ENCODE measurements around the gene PRKN. TPM values are rescaled to one million over a fixed set of nuclear protein-coding genes. Genes with fewer than 3 reads are reported as not detected.

The PRKN gene
- total RNA-seq, 4 donors from 2014 or later: 6.3 to 11.9 (median 9.5) TPM

DNA sequence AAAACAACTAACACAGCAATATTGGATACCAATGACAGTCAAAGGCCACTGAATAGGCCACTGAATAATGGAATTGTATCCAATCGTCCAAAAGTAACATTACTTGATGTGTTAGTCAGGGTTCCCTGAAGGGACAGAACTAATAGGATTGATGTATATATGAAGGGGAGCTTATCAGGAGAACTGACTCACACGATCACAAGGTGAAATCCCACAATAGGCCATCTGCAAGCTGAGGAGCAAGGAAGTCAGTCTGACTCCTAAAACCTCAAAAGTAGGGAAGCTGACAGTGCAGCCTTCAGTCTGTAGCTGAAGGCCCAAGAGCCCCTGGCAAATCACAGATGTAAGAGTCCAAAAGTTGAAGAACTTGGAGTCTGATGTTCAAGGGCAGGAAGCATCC is 571.4 kb downstream of the PRKN start:
- no peak overlapping the region for H3K4me3 ChIP-seq (ENCODE audit: low read depth, poor library complexity, severe bottlenecking)
- DNase-seq (ENCODE audit: low spot score in 2 of 2): no peak
- 82% methylated on average over 2 of the region's 2 CpGs for WGBS, 2 donors
- TF ChIP-seq, protein P1, sequence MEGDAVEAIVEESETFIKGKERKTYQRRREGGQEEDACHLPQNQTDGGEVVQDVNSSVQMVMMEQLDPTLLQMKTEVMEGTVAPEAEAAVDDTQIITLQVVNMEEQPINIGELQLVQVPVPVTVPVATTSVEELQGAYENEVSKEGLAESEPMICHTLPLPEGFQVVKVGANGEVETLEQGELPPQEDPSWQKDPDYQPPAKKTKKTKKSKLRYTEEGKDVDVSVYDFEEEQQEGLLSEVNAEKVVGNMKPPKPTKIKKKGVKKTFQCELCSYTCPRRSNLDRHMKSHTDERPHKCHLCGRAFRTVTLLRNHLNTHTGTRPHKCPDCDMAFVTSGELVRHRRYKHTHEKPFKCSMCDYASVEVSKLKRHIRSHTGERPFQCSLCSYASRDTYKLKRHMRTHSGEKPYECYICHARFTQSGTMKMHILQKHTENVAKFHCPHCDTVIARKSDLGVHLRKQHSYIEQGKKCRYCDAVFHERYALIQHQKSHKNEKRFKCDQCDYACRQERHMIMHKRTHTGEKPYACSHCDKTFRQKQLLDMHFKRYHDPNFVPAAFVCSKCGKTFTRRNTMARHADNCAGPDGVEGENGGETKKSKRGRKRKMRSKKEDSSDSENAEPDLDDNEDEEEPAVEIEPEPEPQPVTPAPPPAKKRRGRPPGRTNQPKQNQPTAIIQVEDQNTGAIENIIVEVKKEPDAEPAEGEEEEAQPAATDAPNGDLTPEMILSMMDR (IDR thresholded peaks at IDR 0.05): no peak
- TF ChIP-seq POLR2A (IDR thresholded peaks at IDR 0.05): no peak
- intact Hi-C loops (cut with DNase I; ENCODE audit: low total_unique reads): no loop called here

DNA sequence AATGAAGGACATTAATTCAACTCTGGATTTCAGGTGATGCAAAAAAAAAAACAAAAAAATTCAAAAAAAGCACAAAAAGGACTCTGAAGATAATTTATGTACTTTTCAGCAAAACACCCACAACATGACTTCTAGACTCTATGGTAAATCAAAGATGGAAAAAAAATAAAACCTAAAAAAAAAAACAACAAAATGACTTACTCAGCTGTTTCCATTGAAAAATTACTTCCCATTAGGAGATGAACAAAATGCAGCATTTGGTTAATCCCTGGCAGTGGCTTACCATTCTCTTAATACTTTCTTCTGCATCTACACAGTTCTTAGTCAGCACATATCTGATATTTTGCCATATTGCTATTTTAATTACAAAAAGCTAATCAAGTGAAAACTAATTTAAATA is 572.6 kb downstream of the PRKN start:
- TF ChIP-seq, protein P1 (IDR thresholded peaks at IDR 0.05): no peak
- TF ChIP-seq POLR2A (IDR thresholded peaks at IDR 0.05): no peak
- no peak overlapping the region for H3K4me3 ChIP-seq (ENCODE audit: low read depth, poor library complexity, severe bottlenecking)
- intact Hi-C loops (cut with DNase I; ENCODE audit: low total_unique reads): no loop called here
- no peak for DNase-seq (ENCODE audit: low spot score in 2 of 2)

DNA sequence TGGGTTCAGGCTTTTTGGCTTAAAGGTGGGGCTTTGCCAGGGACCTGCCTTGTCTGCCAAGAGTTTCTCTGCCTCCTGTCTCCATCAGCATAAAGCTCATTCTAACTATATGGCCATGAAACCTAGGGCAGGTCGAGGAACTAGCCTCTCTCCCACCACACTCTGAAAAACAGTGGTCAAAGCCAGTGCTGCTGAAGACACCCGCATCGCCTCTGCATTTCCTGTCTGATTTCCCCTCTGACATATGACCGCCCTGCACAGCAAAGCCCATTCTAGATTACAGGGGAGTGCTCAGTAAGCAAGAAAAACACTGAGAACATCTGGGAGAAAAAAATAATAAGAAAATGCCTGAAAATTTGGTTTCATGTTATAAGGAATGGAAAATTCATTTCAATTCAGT is 573.6 kb downstream of the PRKN start:
- WGBS, 2 donors: 75 to 77% methylated on average over 4 of the region's 4 CpGs
- TF ChIP-seq POLR2A (IDR thresholded peaks at IDR 0.05): no peak
- TF ChIP-seq, protein P1 (IDR thresholded peaks at IDR 0.05): no peak
- intact Hi-C loops (cut with DNase I; ENCODE audit: low total_unique reads): no loop called here
- no peak for DNase-seq (ENCODE audit: low spot score in 2 of 2)
- H3K4me3 ChIP-seq (ENCODE audit: low read depth, poor library complexity, severe bottlenecking): no peak overlapping the region

DNA sequence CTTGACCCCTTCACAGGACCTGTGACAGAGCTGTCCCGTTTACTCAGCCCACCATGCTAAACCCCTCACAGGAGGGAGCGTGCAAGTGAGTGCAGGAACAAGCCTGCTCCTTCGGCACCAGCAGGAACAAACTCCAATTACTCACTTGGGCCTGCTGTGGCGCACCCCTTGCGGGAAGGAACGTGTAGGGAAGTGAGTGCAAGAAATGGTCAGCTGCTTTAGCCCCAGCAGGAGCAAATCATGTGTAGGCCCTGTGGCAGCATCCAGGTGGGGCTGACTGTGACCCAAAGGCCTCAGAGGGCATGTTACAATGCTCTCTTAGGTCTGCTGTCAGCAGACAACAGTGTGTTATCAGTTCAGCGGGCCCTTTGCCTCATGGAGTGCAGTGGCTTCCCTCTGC is 574.4 kb downstream of the PRKN start:
- intact Hi-C loops (cut with DNase I; ENCODE audit: low total_unique reads): no loop called here
- 90 to 94% methylated on average over 7 of the region's 7 CpGs for WGBS, 2 donors
- DNase-seq (ENCODE audit: low spot score in 2 of 2): no peak
- TF ChIP-seq POLR2A (IDR thresholded peaks at IDR 0.05): no peak
- no peak overlapping the region for H3K4me3 ChIP-seq (ENCODE audit: low read depth, poor library complexity, severe bottlenecking)

DNA sequence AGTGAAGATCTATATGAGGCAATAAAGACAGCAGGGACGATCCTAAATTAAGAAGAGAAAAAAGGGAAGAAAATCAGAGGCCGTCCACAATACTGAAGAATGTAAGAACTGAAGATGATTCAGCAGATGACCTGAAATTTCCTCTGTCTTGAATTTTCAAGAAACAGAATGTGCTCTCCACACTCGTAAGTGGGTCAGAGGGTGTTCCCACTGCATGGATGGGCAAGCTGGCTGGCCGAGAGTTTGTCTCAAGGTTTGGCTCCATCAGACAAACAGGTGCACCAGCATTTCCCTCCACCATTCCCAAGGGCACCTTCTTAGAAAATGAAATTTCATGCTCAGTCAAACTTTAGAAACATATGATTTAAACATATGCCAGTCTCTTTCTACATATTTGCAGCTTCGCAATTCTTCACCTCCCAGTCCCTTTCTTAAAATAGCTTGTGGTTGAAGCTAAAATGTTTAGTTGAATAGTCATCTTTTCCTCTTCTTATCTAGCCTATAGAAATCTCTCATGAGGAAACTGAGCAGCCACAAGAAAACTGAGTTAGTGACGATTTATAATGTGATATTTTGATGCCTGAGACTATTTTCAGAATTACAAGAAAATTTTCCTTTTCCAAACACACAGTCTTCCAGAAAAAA is 576.4 kb downstream of the PRKN start:
- WGBS, 2 donors: 57 to 65% methylated on average over 6 of the region's 6 CpGs
- H3K4me3 ChIP-seq (ENCODE audit: low read depth, poor library complexity, severe bottlenecking): no peak overlapping the region
- intact Hi-C loops (cut with DNase I; ENCODE audit: low total_unique reads): no loop called here
- no peak for DNase-seq (ENCODE audit: low spot score in 2 of 2)
- TF ChIP-seq, protein P1 (IDR thresholded peaks at IDR 0.05): no peak
- no peak for TF ChIP-seq POLR2A (IDR thresholded peaks at IDR 0.05)

DNA sequence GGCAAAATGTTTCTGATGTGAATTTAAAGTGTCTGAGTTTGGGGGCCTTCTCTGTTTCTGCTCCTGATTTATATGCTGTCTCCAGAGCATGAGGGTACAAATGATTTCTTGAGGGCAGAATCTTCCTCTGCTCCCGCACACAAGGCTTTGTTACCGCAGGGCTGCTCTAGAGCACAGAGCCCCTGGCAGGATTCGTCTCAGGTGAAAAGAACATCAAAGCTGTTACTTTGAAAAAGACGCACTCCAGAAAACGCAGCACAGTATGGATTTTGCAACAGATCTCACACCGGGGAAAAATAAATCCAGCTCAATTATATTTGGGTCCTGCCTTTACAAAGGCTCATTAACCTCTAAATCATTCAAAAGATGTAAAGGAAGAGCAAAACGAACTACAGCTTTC is 577.3 kb downstream of the PRKN start:
- intact Hi-C loops (cut with DNase I; ENCODE audit: low total_unique reads): no loop called here
- no peak overlapping the region for H3K4me3 ChIP-seq (ENCODE audit: low read depth, poor library complexity, severe bottlenecking)
- TF ChIP-seq, protein P1 (IDR thresholded peaks at IDR 0.05): no peak
- TF ChIP-seq POLR2A (IDR thresholded peaks at IDR 0.05): no peak
- WGBS, 2 donors: 63 to 71% methylated on average over 7 of the region's 7 CpGs
- no peak for DNase-seq (ENCODE audit: low spot score in 2 of 2)
